ENCODE results near the gene TBC1D22A.

Gene TBC1D22A

DNA sequence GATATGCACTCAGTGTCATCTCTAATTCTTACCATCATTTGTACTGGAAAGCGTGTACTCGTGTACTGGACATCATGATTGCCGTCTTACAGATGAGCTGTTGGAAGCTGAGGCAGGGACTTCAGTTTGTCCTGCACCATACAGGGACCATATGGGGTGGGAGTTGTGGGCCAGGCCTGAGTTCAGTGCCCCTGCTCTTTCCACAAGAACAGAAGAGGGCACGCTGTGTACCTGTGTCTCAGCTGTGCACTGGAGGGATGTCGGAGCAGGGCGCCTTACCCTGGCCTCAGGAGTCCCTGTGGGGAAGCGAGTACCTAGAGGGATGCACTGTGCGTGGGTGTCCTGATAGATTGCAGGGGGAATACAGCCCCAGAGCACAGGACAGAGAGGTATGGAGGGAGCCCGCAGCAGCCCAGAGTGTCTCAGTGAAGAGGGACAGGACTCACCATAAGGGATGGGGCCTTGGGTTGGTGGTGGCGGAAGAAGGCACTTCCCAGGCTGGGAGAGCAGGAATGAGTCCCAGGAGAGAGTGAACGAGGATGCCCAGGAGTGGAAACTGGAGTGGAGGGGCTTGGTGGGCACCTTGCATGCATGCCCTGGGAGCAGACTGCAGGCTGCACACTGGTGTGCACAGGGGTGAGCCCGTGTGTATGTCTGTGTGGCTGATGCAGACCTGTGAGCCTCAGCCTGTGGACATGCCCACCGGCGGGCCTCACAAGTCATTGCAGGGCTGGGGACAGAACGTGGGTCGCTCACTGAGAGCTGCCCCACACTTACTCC lies 329.7 kb downstream of the TBC1D22A start:
- DNase-seq: no peak

DNA sequence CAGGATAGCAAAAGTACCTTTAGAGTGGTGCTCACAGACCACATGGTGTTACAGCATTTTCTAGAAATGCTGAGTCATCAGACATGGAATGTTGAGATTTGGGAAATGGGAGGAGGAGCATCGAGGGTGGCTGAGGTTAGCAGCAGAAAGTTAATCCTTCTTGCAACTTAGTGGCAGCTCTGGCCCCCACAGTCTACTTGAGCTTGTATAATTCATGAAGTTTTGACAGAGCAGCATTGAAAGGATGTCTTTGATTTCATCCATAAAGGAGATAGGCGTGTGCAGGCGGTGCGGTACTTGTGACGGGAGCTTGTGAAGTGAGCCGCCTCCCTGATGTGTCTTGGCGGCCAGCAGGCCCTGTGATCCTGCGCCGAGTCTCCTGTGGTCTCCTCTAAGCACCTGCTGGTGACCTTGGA lies 330.5 kb downstream of the TBC1D22A start:
- DNase-seq: no peak

DNA sequence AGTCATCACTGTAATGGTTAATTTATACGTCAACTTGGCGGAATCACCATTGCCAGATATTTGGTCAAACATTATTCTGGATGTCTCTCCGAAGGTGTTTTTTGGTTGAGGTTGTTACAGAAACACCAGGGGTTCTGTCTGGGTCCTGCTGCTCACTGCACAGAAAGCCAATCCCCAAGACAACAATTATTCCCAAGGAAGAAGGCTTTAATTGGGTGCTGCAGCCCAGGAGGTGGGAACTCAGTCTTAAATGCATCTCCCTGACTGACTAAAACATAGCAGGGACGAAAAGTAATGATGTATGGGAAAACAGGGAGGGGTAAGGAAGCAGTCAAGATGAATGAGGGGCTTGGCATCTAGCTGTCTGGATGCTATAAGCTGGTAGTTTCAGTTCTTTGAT lies 331.3 kb downstream of the TBC1D22A start:
- no peak for DNase-seq

DNA sequence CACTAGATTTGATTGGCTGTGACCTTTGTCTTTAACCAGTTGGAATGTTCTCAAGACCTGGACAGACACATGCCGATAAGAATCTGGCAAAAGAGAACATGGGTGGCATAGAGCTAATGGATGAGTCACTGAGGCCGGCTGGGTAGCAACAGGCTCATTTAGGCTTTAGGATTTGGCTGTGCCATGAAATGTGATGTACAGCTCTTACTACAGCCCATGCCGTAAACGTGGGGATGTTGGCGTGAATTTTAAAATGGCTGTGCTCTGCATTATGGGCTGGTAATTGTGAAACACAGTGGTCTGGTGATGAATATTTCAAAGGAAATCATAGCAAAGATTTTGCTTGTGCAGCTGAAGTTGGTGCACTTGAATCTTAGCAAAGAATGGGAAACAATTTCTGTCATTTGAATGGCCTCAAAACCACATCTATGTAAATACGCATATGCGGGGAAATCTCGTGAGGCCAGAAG lies 332.4 kb downstream of the TBC1D22A start:
- no peak for DNase-seq

DNA sequence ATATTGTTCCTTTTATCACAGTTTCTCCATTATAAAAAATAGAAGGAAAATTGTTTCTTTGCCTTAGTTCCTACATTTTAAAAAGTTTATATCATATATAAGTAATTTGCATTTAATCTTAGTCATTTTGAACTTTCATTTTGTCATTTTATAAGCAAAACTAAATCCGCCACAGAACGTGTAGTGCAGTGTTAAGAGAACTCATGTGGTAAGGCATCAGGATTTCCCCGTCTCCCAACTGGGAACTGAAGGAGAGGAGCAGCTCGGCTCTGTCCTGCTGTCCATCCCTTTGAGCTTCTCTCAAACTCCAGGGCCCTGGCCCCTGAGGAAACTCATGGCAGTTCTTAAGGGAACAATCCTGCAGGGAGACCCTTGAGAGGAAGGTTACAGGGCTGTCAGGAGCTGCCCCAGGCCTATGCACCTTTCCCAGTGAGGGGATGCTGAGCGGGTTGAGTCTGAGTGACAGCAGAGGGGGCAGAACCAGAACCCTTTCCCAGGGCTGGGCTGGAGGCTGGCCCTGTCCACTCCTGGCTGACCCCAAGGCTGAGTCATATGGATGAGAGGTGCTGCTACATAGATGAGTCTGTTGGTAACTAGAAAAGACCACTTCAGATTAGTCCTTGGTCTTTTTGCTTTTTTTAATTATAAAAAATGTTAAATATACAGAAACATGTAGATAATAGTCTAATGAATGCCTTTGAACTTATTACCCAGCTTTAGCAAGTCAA lies 333.1 kb downstream of the TBC1D22A start:
- DNase-seq: no peak

DNA sequence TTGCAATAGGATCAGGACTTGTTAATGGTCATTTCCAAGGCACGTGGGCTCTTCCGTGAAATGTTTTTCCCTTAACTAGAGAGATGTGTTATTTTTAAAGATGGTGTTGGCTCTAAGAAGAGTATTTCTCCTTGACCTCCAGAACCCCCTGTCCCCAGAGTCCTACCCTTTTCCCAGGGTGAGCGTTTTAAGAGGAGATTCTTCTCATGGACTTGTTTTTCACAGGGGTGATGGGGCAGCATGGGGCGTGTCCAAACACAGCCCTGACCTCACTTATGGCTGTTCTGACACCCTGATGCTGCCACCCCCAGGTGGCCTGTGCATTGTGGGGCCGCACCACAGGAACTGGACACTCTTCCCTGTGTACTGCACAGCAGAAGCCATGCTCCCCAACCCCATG lies 335.7 kb downstream of the TBC1D22A start:
- no peak for DNase-seq

DNA sequence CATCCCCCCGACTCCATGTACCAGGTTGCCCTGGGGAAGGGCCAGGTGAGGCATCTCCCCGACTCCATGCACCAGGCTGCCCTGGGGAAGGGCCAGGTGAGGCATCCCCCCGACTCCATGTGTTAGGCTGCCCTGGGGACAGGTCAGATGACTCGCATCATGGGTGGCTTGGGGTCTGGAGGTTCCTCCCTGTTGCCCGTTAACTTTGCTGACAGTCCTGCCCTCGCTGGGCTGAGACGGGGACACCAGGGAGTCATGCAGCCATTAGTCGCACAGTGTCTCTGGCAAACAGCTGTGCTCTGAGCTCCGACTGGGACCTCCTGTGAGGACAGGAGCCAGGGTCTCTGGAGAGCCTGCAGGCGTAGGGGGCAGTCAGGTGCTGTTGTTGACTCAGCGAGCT lies 336.1 kb downstream of the TBC1D22A start:
- no peak for DNase-seq

DNA sequence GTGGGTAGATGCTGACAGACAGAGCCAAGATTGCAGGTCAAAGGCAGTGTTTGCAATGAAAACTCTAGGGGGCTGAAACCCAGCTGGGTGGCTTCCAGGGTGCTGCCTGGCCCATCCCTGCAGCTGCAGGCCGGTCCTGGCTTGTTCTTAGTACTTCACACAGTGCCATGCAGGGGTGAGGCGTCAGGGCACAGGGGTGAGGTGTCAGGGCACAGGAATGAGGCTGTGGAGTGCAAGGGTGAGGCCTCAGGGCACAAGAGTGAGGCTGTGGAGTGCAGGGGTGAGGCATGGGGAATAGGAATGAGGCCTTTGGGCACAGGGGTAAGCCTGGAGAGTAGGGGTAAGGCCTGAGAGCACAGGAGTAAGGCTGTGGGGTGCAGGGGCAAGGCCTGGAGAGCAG lies 337.6 kb downstream of the TBC1D22A start:
- DNase-seq: no peak

DNA sequence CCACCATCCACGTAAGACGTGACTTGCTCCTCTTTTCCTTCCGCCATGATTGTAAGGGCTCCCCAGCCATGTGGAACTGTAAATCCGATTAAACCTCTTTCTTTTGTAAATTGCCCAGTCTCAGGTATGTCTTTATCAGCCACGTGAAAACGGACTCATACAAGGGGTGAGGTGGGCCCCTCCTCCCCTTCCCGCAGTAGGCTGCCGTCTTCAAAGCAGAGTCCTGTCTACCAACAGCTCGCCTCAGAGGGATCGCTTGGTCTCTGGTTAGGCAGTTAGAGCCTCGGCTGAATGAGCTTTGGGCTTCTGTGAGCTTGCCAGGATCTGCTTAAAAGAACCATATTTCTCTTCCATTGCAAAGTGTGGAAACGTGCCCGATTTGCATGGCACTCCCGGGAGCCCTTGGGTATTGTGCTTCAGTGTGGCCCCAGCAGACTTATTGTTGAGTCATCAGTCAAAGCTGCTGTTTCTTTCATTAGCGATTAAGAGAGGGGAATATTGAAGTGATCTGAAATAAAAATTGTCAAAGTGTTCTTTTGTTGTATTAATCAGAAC lies 338.3 kb downstream of the TBC1D22A start:
- DNase-seq: no peak

DNA sequence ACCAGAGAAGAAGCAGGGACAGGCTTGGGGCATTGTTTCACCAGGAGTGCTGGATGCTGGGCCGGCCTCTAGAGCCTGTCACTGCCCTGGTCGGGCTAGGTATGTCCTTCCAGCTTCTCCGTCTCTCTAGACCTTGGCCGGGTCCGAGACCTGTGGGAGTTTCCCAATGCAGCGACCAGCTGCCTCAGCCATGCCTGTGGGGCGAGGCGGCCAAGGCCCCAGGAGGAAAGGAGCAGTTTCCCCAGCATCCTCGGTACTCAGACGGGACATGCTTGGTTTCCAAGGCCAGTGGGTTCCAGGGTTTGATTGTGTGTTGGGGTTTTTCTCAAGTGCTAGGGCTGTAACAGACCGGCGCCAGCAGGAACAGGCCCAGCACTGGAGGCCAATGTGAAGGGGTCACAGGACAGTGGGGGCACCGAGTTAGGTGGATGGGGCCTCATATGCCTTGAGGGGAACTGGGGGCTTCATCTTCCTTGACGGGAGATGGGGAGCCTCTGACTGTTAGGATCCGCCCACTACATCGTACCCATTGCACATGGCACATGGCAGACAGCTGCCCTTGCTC lies 339.0 kb downstream of the TBC1D22A start:
- no peak for DNase-seq

DNA sequence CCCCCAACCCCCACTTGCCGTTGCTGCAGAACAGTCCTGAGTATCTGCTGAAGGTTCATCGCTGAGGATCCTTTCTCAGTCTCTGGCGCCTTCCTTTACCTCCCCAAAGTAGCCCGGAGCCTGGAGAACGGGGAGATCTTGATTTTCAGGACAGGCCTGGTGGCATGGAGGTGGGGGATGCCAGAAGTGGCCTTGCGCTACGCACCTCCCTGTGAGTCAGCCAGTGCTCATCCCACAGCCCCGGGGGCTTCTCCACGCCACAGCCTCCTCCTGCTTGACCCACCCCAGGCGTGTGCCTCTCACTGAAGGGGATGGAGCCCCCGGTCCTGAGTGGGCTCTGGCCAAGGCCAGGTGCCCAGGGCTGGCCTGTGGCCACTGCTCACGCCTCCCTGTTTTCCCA lies 339.6 kb downstream of the TBC1D22A start:
- DNase-seq: no peak

DNA sequence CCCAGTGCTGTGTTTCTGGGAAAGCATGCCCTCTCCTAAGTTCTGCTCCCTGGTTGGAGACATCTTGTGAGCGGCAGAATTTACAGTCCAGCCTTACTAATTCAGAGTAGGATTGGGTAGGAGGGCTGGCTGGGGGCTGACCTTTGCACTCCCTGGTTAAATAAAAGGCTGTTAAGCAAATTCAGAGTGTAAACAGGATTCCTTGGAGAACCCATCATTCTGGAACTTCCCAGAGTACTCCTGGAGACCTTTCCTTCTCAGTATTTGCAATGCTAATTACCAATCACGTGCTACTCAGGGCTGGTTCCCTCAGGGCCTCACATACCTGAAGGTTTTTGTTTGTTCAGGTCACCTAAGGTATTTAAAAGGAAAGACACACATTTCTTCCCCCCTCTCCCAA lies 340.2 kb downstream of the TBC1D22A start:
- no peak for DNase-seq

DNA sequence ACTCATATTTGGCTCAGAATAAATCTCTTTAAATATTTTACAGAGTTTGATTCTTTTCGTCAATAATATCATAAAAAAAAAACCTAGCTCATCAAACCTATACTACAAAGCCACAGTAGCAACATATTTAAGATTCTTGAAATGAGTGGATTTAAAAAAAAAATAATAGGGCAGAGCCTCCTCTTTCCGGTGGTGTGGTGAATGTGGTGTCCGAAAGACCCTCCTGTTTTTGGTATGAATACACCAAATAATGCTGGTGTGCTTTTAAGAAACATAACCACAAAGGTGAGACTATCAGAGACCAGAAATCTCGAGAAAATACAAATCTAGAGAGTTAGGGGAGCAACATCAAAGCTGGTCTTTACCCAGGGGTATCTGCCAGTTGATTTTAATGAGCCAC lies 342.6 kb downstream of the TBC1D22A start:
- DNase-seq: no peak

DNA sequence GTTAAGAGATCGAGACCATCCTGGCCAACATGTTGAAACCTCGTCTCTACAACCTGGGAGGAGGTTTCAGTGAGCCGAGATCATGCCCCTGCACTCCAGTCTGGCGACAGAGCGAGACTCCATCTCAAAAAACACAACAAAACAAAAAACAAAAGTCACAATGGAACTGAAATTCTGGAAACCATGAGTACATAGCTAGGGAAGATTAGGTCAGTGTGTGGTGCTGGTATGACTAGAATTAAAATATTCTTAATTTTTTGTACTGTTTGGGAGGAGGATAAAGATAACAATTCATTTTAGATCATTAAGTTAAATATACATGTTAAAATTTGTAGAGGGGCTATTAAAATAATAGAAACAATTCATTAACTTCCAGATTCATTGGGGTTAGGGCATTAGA lies 344.4 kb downstream of the TBC1D22A start:
- no peak for DNase-seq

DNA sequence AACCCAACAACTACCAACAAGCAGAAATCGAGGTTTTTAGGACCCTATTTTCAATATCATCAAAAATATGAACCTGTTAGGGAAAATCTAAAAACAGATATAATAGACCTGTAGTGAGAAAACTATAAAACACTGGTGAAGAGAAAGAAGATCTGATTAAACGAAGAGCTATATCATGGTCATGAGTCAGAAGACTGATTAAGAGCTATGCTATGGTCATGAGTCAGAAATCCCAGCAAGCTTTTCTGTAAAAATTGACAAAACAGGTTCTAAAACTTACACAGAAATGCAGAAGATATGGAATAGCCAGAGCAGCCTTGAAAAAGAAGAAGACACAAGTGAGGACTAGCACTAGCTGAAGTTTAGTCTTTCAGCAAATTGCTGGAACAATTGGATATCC lies 345.0 kb downstream of the TBC1D22A start:
- DNase-seq: no peak

DNA sequence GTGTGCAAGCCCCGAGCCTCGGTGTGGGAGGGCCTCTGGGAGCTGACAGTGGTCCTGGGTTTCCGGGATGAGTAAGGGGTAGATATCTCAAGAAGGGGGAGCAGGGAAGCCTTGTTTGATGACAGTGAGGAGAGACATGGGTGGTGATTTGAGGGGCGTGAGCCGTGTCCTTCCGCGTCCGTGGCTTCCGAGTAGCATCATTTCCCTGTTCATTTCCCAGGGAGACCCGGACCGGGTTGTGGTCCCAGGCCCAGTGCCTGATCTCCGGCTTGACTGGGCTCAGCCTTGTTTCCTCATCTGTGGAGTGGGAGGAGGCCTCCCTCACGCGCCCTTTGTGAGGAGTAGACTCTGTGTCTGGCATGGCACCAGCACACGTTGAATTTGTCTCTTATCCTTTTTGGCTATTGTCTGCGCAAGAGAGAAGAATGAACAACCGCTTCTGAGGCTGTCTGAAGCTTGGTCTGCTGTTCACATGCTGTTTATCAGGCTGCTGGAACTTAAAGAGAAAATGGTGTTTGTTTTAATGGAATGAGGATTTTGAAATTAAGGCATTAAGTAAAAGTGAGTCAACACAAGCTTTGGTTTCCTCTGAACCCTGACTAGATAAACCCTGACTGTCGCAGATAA lies 348.5 kb downstream of the TBC1D22A start:
- no peak for DNase-seq

DNA sequence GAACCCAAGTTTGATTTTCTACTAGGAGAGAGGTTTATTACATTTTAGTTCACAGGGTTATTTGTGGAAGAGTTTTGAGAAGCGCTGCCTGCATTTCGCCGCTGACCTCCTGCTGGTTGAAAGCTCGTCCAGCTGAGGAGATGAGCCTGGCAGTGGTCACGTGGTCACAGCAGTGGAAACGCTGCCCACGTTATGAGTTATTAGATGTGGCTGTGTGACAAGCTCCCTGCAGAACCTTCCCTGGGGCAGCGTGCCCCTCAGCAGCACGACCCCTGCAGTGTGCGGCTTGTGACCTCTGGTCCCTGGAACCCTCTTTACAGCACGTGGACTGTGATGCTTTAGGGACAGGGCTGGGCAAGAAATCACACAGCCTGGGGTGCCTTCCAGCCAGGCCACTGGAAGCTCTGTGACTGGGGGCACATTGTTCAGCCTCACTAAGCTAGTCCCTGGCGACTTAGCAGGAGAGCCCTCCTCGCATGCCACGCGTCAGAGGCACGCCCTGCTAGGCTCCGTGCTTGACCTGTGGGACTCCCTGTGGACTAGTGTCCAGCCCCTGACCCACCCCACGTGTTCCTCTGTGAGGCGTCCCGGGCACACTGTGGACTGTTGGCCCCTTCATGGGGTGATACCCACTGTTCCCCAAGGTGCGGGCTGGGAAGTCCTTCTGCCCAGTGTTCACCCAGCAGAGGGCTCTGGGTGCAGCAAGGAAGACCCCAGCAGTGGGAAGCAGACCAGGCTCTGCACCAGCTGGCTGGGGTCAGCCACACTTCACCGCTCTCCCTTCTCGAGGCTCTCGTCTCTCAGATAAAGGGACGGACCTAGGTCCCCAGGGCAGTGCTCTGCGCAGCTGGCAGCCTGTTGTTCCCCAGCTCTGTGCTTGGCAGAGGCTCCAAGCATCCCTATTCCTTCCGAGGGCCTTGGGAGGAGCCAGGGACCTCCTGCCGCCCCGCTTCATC lies 349.5 kb downstream of the TBC1D22A start:
- DNase-seq: no peak

DNA sequence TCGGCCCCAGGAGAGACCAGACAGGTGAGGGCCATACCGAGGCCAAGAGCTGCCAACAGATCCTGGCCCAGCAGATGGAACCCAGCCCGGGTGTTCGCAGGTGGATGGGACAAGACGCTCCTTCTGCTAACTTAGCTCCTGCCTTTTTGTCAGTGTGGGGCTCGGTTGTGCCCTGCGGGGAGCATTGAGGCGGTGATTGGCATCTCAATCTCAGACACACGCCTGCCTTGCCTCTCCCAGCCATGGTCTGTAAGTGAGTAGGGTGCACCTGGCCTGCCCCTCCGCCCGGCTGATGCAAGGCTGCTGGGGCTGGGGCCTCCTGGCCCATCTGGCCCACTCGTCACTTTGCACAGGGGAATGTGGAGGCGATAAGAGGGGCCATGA lies 350.1 kb downstream of the TBC1D22A start:
- DNase-seq: no peak

DNA sequence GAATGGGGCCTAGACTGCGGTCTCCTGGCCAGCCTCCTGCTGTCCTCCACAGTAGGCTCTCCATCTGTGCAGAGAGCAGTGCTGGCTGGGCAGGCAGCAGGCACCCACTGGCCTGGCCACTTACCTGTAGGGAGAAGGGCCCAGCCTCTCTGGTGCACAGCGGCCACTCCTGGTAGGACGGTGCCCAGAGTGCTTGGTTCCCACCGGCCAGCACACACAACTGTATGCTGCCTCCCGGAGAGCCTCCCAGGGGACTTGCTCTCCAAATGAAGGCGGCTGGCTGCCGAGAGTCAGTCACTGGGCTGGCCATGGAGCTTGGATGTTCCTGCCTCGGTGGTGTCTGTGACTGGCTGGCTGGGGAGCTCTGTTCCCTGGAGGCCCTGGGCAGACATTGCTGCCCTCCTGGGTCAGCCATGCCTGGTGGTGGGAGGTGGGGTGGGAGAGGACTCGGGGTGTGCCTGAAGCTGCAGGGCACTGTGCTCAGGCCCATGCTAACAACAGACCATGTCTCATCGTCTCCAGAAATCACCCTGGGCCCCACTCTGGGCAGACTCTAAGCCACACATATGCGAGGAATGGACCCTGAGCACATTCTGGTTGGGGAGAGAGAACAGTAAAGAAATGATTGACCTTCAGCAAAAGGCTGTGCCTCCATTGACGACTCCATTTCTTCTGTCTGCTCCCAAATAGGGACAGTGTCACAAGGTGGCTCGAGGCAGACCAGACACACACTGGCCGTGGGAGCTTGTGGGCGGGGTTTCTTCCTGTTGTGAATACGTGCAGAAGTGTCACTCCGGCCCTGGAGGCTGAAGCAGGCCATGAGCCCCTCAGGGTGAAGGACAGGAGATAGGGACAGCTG lies 350.8 kb downstream of the TBC1D22A start:
- no peak for DNase-seq

DNA sequence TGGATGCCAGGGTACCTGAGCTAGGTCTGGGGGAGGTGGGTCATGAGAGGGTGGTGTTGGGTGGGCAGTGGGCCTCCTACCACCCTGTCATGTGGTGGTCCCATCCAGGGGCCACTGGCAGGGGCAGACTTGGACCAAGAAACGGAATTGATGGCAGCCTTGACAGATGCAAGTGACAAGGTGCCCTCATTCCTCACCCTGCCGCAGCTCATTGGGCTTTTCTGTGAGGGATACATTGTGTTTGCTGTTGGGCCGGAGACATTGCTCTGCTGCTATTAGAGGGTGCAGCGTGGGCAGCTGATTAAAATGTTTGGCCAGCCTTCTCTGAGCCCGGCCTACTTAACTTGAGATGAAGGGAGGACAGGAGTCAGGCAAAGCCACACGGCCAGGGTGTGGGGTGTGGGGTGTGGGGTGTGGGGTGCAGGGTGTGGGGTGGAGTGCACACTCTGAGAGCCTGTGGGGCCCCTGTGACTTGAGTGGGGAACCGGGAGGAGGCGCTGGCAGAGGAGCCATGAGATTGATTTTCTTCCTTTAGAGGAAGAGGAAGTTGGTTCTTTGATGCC lies 351.5 kb downstream of the TBC1D22A start:
- no peak for DNase-seq
